Endothelial cell of umbilical vein (primary cell): Measurements from ENCODE around the gene PRSS57. TPM values are rescaled to one million over a fixed set of nuclear protein-coding genes. Genes with fewer than 3 reads are reported as not detected.

ENCODE experiments used
- BruUV-seq: library from RNA; stranded (reverse); fragments of 400-500 nt; replicated peaks from 2 replicates; lab custom pipeline; 2021; lab: Mats Ljungman, UMichigan
- CTCF ChIA-PET: fragments of 300-600, 350-600 bp; sonication (Branson Sonifier 250); formaldehyde crosslinking; loops from one replicate; lab custom pipeline; 2021; ENCODE audit warnings: antibody characterized with exemption, inconsistent platforms; lab: Charles Lee
- POLR2A ChIA-PET: fragments of 300-600, 350-600 bp; sonication (Branson Sonifier 250); formaldehyde crosslinking; loops from one replicate; lab custom pipeline; 2021; ENCODE audit warnings: antibody characterized with exemption, inconsistent platforms; lab: Charles Lee
- DNase-seq: peaks from one replicate; pipeline ENCODE4 v3.0.0-alpha.2; 2011; ENCODE audit warnings: low read depth, low spot score
- FAIRE-seq: peaks from 2 replicates; lab custom pipeline; 2011; peaks lifted over from hg19 to GRCh38; lab: Jason Lieb, UNC
- H2AFZ ChIP-seq: 2 replicates; pipeline ENCODE4 v1.6.0; 2012; ENCODE audit warnings: low read depth, low read length, control low read depth, inconsistent platforms
- H3K27ac ChIP-seq: 2 replicates; pipeline ENCODE4 v1.5.1; 2011; ENCODE audit warnings: low read depth, mild to moderate bottlenecking, control low read depth, low read length, moderate library complexity; ENCODE audit not compliant: insufficient read depth
- H3K27me3 ChIP-seq, 2 experiments: 2 replicates each; pipeline versions ENCODE4 v1.6.0 to v1.6.1; 2011; ENCODE audit warnings: low read length in 2 of 2, mixed read lengths in 1 of 2; ENCODE audit not compliant: control insufficient read depth in 2 of 2, insufficient read depth in 2 of 2
- H3K36me3 ChIP-seq, 2 experiments: 2 replicates in 1 of 2; 3 replicates in 1 of 2; pipeline ENCODE4 v1.5.1; 2011; ENCODE audit warnings: low read length in 2 of 2, mild to moderate bottlenecking in 1 of 2, moderate library complexity in 1 of 2; ENCODE audit not compliant: control insufficient read depth in 2 of 2, insufficient read depth in 2 of 2; ENCODE audit errors: extremely low read depth in 1 of 2
- H3K4me1 ChIP-seq: 3 replicates; pipeline ENCODE4 v1.5.1; 2011; ENCODE audit warnings: mild to moderate bottlenecking, low read length; ENCODE audit not compliant: control insufficient read depth, insufficient read depth; ENCODE audit errors: extremely low read depth
- H3K4me2 ChIP-seq: 2 replicates; pipeline ENCODE4 v1.6.1; 2011; ENCODE audit warnings: low read length, control low read depth, mixed read lengths; ENCODE audit not compliant: insufficient read depth
- H3K4me3 ChIP-seq, 3 experiments: fragments of 200-600 bp in 1 of 3; sonication (generic), shearing (Covaris generic) in 1 of 3; replicated peaks in 1 of 3; 2 replicates each; pipeline ENCODE4 v1.5.1; 2011 to 2016; ENCODE audit warnings: control low read depth in 3 of 3, low read length in 3 of 3, mild to moderate bottlenecking in 2 of 3, inconsistent platforms in 1 of 3, low read depth in 1 of 3, moderate library complexity in 1 of 3; ENCODE audit not compliant: insufficient read depth in 1 of 3
- H3K79me2 ChIP-seq: 2 replicates; pipeline ENCODE4 v1.6.0; 2012; ENCODE audit warnings: low read length, inconsistent platforms; ENCODE audit not compliant: control insufficient read depth, insufficient read depth
- H3K9ac ChIP-seq: replicated peaks from 2 replicates; pipeline ENCODE3; 2011; ENCODE audit warnings: low read length, control low read depth; ENCODE audit not compliant: insufficient read depth; ENCODE audit errors: extremely low read depth
- H3K9me1 ChIP-seq: replicated peaks from 3 replicates; pipeline ENCODE4 v1.6.0; 2011; ENCODE audit warnings: mild to moderate bottlenecking, low read length; ENCODE audit not compliant: control insufficient read depth, insufficient read depth; ENCODE audit errors: extremely low read depth
- H3K9me3 ChIP-seq: replicated peaks from 2 replicates; pipeline ENCODE4 v1.5.1; 2012; ENCODE audit warnings: low read length, inconsistent platforms; ENCODE audit not compliant: control insufficient read depth, insufficient read depth
- H4K20me1 ChIP-seq: replicated peaks from 2 replicates; pipeline ENCODE3; 2011; ENCODE audit warnings: mild to moderate bottlenecking, low read length; ENCODE audit not compliant: control insufficient read depth, insufficient read depth; ENCODE audit errors: extremely low read depth
- CTCF ChIP-seq, 2 donors: IDR thresholded peaks; 1 replicate in 1 of 2; 2 replicates in 1 of 2; pipeline ENCODE4 v1.5.1; 2011; ENCODE audit warnings: low read length in 2 of 2, mild to moderate bottlenecking in 2 of 2, moderate library complexity in 2 of 2, control low read depth in 1 of 2, inconsistent platforms in 1 of 2, low read depth in 1 of 2; ENCODE audit not compliant: insufficient read depth in 1 of 2; ENCODE audit errors: extremely low read depth in 1 of 2
- EZH2 ChIP-seq: IDR thresholded peaks from 2 replicates; pipeline ENCODE4 v1.6.1; 2012; ENCODE audit warnings: borderline replicate concordance, low read depth, mild to moderate bottlenecking, moderate library complexity, low read length, inconsistent platforms; ENCODE audit not compliant: severe bottlenecking
- FOS ChIP-seq: IDR thresholded peaks from 2 replicates; pipeline ENCODE4 v1.6.1; 2011; ENCODE audit warnings: mild to moderate bottlenecking, low read length, moderate library complexity, borderline replicate concordance; ENCODE audit not compliant: insufficient read depth
- GATA2 ChIP-seq: IDR thresholded peaks from 2 replicates; pipeline ENCODE4 v1.7.0; 2011; ENCODE audit warnings: low read depth, mild to moderate bottlenecking, moderate library complexity, mixed read lengths, low read length; ENCODE audit not compliant: insufficient read length, insufficient read depth
- JUN ChIP-seq: IDR thresholded peaks from 2 replicates; pipeline ENCODE4 v1.6.1; 2011; ENCODE audit warnings: borderline replicate concordance, low read depth; ENCODE audit not compliant: insufficient read length, insufficient read depth
- MAX ChIP-seq: IDR thresholded peaks from 2 replicates; pipeline ENCODE4 v1.6.1; 2011; ENCODE audit not compliant: insufficient read depth, insufficient read length
- MYC ChIP-seq: IDR thresholded peaks from one replicate; pipeline ENCODE4 v1.6.1; 2011; ENCODE audit warnings: mild to moderate bottlenecking, low read depth, low read length
- POLR2A ChIP-seq: IDR thresholded peaks from 2 replicates; pipeline ENCODE4 v1.6.1; 2012; ENCODE audit warnings: low read depth, mild to moderate bottlenecking, control low read depth, low read length
- POLR2AphosphoS5 ChIP-seq: IDR thresholded peaks from 2 replicates; pipeline ENCODE4 v1.6.1; 2012; ENCODE audit warnings: low read depth, mild to moderate bottlenecking, control low read depth, low read length, moderate library complexity; ENCODE audit not compliant: insufficient read depth
- dilution Hi-C: fragments of 300-500 bp; cut with MboI; formaldehyde crosslinking; loops from one replicate; pipeline ENCODE4 v1.15.0; 2019; ENCODE audit warnings: low sequenced_read_pairs; ENCODE audit not compliant: extremely low pct_ligation_motif_present
- intact Hi-C: fragments of 100-400 bp; cut with micrococcal nuclease; formaldehyde crosslinking; loops from one replicate; pipeline ENCODE4 v1.10.0; 2022
- polyA plus RNA-seq, 4 experiments: library from polyadenylated mRNA; depleted of rRNA in 3 of 4; stranded (reverse) in 3 of 4; unstranded in 1 of 4; fragments of >200 nt; gene quantifications; 2 replicates each; pipeline versions ENCODE4 v1.2.1 to v1.2.3, GENCODE V29; 2011 to 2012; ENCODE audit warnings: missing spikeins in 1 of 4
- total RNA-seq: library from RNA; stranded (reverse); gene quantifications from 2 replicates; pipeline ENCODE4 v1.2.3, GENCODE V29; 2021

The PRSS57 gene
- total and polyA plus RNA-seq, 2 donors (not counting 3 experiments of a cell fraction or from before 2014, with no cell fraction given) = not detected

GRCh38 chr19:718251-718951, 23.1 kb upstream of the PRSS57 start:
- Histone ChIP-seq H3K9me1 (no peaks in the 10 kb centered on the region), H3K4me2 (no peak overlapping the region), H3K9ac (no peak overlapping the region), H3K36me3 (no peaks in the 10 kb centered on the region), H3K9me3 (no peaks in the 10 kb centered on the region), H3K79me2 (no peaks in the 10 kb centered on the region), H3K27ac (no peak overlapping the region), H3K4me1 (no peaks in the 10 kb centered on the region), H3K27me3 (no peaks in the 10 kb centered on the region), H2AFZ (no peak overlapping the region), H4K20me1 (no peaks in the 10 kb centered on the region), H3K4me3 (no peak overlapping the region)
- dilution Hi-C loops (no loop called here), intact Hi-C loops (no loop called here)
- DNase-seq (no peak), FAIRE-seq (no peak)
- TF ChIP-seq GATA2 = no peak
- TF ChIP-seq EZH2 = no peak
- TF ChIP-seq POLR2AphosphoS5 = no peak
- TF ChIP-seq CTCF (IDR thresholded peaks at IDR 0.05; ENCODE audit: extremely low read depth in 1 of 2, insufficient read depth in 1 of 2, low read depth in 1 of 2, low read length in 2 of 2) = no peak
- TF ChIP-seq POLR2A = no peak
- no peak for TF ChIP-seq MYC
- TF ChIP-seq FOS = no peak
- no peak for TF ChIP-seq MAX
- no peak for TF ChIP-seq JUN
- ChIA-PET CTCF (interaction anchor here (0.5 to 0.9 kb wide), 2 partner anchors 24 to 38 kb away, joined by 3 to 4 read pairs; no protein-coding TSS in a partner anchor), POLR2A (no interaction called here)
- BruUV-seq = no TSS peak
